SK-N-SH (cell line): ENCODE data around the gene TMEM51. TPM values are rescaled to one million over a fixed set of nuclear protein-coding genes. Genes with fewer than 3 reads are reported as not detected.

ENCODE experiments used
- CTCF ChIA-PET: fragments of 300-600, 350-600 bp; formaldehyde crosslinking; extraction: SDS; loops from one replicate; lab custom pipeline; 2021; lab: Yijun Ruan, JAX
- POLR2A ChIA-PET: fragments of 350-600 bp; sonication (Branson Sonifier 250); formaldehyde crosslinking; extraction: SDS; loops from one replicate; lab custom pipeline; 2020; ENCODE audit warnings: antibody characterized with exemption, inconsistent platforms; lab: Yijun Ruan, JAX
- DNase-seq: peaks from one replicate; pipeline ENCODE4 v3.0.0; 2012
- H2AFZ ChIP-seq: fragments of 200-600 bp; sonication (generic); 2 replicates; pipeline ENCODE4 v1.8.1; 2016; ENCODE audit warnings: antibody characterized with exemption, mild to moderate bottlenecking, low read depth
- H3F3A ChIP-seq: fragments of 200-600 bp; sonication (generic); replicated peaks from 2 replicates; pipeline ENCODE3; 2016; ENCODE audit warnings: antibody characterized with exemption, mild to moderate bottlenecking; ENCODE audit not compliant: insufficient read depth
- H3K27ac ChIP-seq, 2 experiments: fragments of 200-500 bp in 1 of 2; fragments of 200-600 bp in 1 of 2; sonication (Bioruptor generic) in 1 of 2; sonication (generic), shearing (Covaris generic) in 1 of 2; 2 replicates each; pipeline versions ENCODE4 v1.5.1 to v1.6.1; 2014 to 2016; ENCODE audit warnings: low read depth in 2 of 2, inconsistent platforms in 1 of 2, low read length in 1 of 2, mild to moderate bottlenecking in 1 of 2, mixed read lengths in 1 of 2
- H3K27me3 ChIP-seq: fragments of 200-600 bp; sonication (generic), shearing (Covaris generic); 2 replicates; pipeline ENCODE4 v1.6.1; 2016; ENCODE audit warnings: mixed run types; ENCODE audit not compliant: insufficient read depth
- H3K36me3 ChIP-seq, 2 experiments: fragments of 200-500 bp in 1 of 2; fragments of 200-600 bp in 1 of 2; sonication (Bioruptor generic) in 1 of 2; sonication (generic) in 1 of 2; replicated peaks in 1 of 2; 2 replicates each; pipeline versions ENCODE3 to v1.5.1; 2014 to 2016; ENCODE audit warnings: low read length in 1 of 2, mild to moderate bottlenecking in 1 of 2; ENCODE audit not compliant: insufficient read depth in 2 of 2, control insufficient read depth in 1 of 2
- H3K4me1 ChIP-seq, 2 experiments: fragments of 200-500 bp in 1 of 2; fragments of 200-600 bp in 1 of 2; sonication (Bioruptor generic) in 1 of 2; sonication (generic), shearing (Covaris generic) in 1 of 2; 2 replicates each; pipeline versions ENCODE4 v1.5.1 to v1.6.1; 2014 to 2016; ENCODE audit warnings: low read depth in 1 of 2, low read length in 1 of 2, mixed run types in 1 of 2; ENCODE audit not compliant: insufficient read depth in 2 of 2, control insufficient read depth in 1 of 2
- H3K4me2 ChIP-seq: fragments of 200-600 bp; sonication (generic), shearing (Covaris generic); 2 replicates; pipeline ENCODE4 v1.6.1; 2017; ENCODE audit warnings: mixed run types
- H3K4me3 ChIP-seq, 2 experiments: fragments of 200-500 bp in 1 of 2; fragments of 200-600 bp in 1 of 2; sonication (Bioruptor generic) in 1 of 2; sonication (generic), shearing (Covaris generic) in 1 of 2; 2 replicates each; pipeline versions ENCODE4 v1.5.1 to v1.8.1; 2014 to 2016; ENCODE audit warnings: low read depth in 2 of 2, inconsistent platforms in 1 of 2, low read length in 1 of 2, mild to moderate bottlenecking in 1 of 2, mixed read lengths in 1 of 2, moderate library complexity in 1 of 2
- H3K79me2 ChIP-seq: fragments of 200-600 bp; sonication (generic); 2 replicates; pipeline ENCODE4 v1.8.1; 2017; ENCODE audit warnings: mild to moderate bottlenecking; ENCODE audit not compliant: insufficient read depth
- H3K9ac ChIP-seq: fragments of 200-600 bp; sonication (generic); 2 replicates; pipeline ENCODE4 v1.6.1; 2017; ENCODE audit warnings: mixed run types
- H3K9me2 ChIP-seq: fragments of 200-600 bp; sonication (generic); 2 replicates; pipeline ENCODE4 v1.6.1; 2017; ENCODE audit warnings: mixed run types
- H3K9me3 ChIP-seq: fragments of 200-600 bp; sonication (generic); 2 replicates; pipeline ENCODE4 v1.6.1; 2017; ENCODE audit warnings: mixed run types, mild to moderate bottlenecking, moderate library complexity
- H4K20me1 ChIP-seq: fragments of 200-600 bp; sonication (generic); 2 replicates; pipeline ENCODE4 v1.6.1; 2017; ENCODE audit warnings: mild to moderate bottlenecking, mixed run types; ENCODE audit not compliant: insufficient read depth
- ELF1 ChIP-seq: IDR thresholded peaks from 2 replicates; pipeline ENCODE4 v1.4.0; 2012
- EP300 ChIP-seq, 2 experiments: IDR thresholded peaks; 2 replicates each; pipeline versions ENCODE4 v1.4.0 to v1.6.1; 2012; ENCODE audit warnings: borderline replicate concordance in 1 of 2, low read depth in 1 of 2, low read length in 1 of 2
- EZH2phosphoT487 ChIP-seq: fragments of 200-600 bp; sonication (generic); IDR thresholded peaks from 2 replicates; pipeline ENCODE4 v1.6.1; 2017; ENCODE audit warnings: low read depth, mixed run types, mild to moderate bottlenecking, antibody characterized with exemption, moderate library complexity, borderline replicate concordance
- FOXJ3 ChIP-seq: sonication (generic); formaldehyde crosslinking; IDR thresholded peaks from 2 replicates; pipeline ENCODE4 v1.5.1; 2020; ENCODE audit warnings: mild to moderate bottlenecking, missing genetic modification reagents
- FOXM1 ChIP-seq: IDR thresholded peaks from 2 replicates; pipeline ENCODE4 v1.4.0; 2012; ENCODE audit warnings: low read depth, mild to moderate bottlenecking
- GABPA ChIP-seq: IDR thresholded peaks from 2 replicates; pipeline ENCODE4 v1.4.0; 2012; ENCODE audit warnings: low read depth, mild to moderate bottlenecking
- JUND ChIP-seq: IDR thresholded peaks from 2 replicates; pipeline ENCODE4 v1.4.0; 2012
- MAX ChIP-seq: IDR thresholded peaks from 2 replicates; pipeline ENCODE4 v1.4.0; 2012; ENCODE audit warnings: low read depth
- MXI1 ChIP-seq: IDR thresholded peaks from 2 replicates; pipeline ENCODE4 v1.6.1; 2012; ENCODE audit warnings: mild to moderate bottlenecking, low read depth, low read length, improper control_type of control experiment
- NFIC ChIP-seq: IDR thresholded peaks from 2 replicates; pipeline ENCODE4 v1.4.0; 2012; ENCODE audit warnings: borderline replicate concordance
- POLR2AphosphoS5 ChIP-seq: IDR thresholded peaks from 2 replicates; pipeline ENCODE4 v1.6.1; 2012; ENCODE audit warnings: low read depth, low read length
- RFX5 ChIP-seq: IDR thresholded peaks from 2 replicates; pipeline ENCODE4 v1.6.1; 2012; ENCODE audit warnings: mild to moderate bottlenecking, improper control_type of control experiment, low read length
- TEAD4 ChIP-seq: IDR thresholded peaks from 2 replicates; pipeline ENCODE4 v1.4.0; 2012; ENCODE audit warnings: mild to moderate bottlenecking, borderline replicate concordance; ENCODE audit not compliant: insufficient read depth
- USF2 ChIP-seq: fragments of 150-350 bp; IDR thresholded peaks from 2 replicates; pipeline ENCODE4 v1.6.1; 2017; ENCODE audit warnings: antibody characterized with exemption, low read length, low read depth, borderline replicate concordance
- ZBTB33 ChIP-seq: IDR thresholded peaks from 2 replicates; pipeline ENCODE4 v1.4.0; 2012; ENCODE audit warnings: low read depth, borderline replicate concordance
- WGBS: methylation state at CpG from one replicate; pipeline ENCODE4 v1.1.6; 2017; ENCODE audit warnings: low lambda C conversion rate; 5-methylcytosine and 5-hydroxymethylcytosine counted together
- polyA plus RNA-seq, 3 experiments: library from polyadenylated mRNA; depleted of rRNA; stranded (reverse); fragments of >200 nt; gene quantifications; 2 replicates each; pipeline ENCODE4 v1.2.3, GENCODE V29; 2012

TMEM51 gene
- polyA plus RNA-seq, 1 of the 3 experiments (the other 2 are of a cell fraction), result 25.6 TPM

- no peaks in the 10 kb centered on the region for H3F3A ChIP-seq
- no peak overlapping the region for H3K4me2 ChIP-seq
- no peak overlapping the region for H3K9ac ChIP-seq
- H3K36me3 ChIP-seq, result no peaks in the 10 kb centered on the region
- TF ChIP-seq MXI1, result no peak
- no peak for TF ChIP-seq TEAD4
- no peak for TF ChIP-seq MAX
- no peak for TF ChIP-seq FOXM1
- no peak for TF ChIP-seq NFIC
- TF ChIP-seq ELF1, result no peak
- TF ChIP-seq POLR2AphosphoS5, result no peak
- TF ChIP-seq FOXJ3 (CRISPR knock-in tag), result no peak
- no peak for TF ChIP-seq EP300 (IDR thresholded peaks at IDR 0.05; ENCODE audit: borderline replicate concordance in 1 of 2, low read depth in 1 of 2, low read length in 1 of 2)
- TF ChIP-seq USF2, result no peak
- no peak for TF ChIP-seq ZBTB33
- TF ChIP-seq RFX5, result no peak
- TF ChIP-seq JUND, result no peak
- TF ChIP-seq GABPA, result no peak
- TF ChIP-seq EZH2phosphoT487, result no peak
- H3K9me3 ChIP-seq, result no peaks in the 10 kb centered on the region
- no peak for DNase-seq
- no peaks in the 10 kb centered on the region for H3K79me2 ChIP-seq
- H3K4me3 ChIP-seq, result no peak overlapping the region
- H3K4me1 ChIP-seq, result peaks cover 0 to 7% of the 10 kb centered on the region in 2 experiments; a peak in 1 of 4 replicates
- CTCF ChIA-PET, result interaction anchor here (0.7 to 1.4 kb wide), 4 partner anchors 15 to 1174 kb away, joined by 3 to 4 read pairs (median 4); no protein-coding TSS in a partner anchor
- no peaks in the 10 kb centered on the region for H3K9me2 ChIP-seq
- H3K27ac ChIP-seq, result no peak overlapping the region
- WGBS, result 83% methylated on average over 14 of the region's 14 CpGs
- no peaks in the 10 kb centered on the region for H4K20me1 ChIP-seq
- no peak overlapping the region for H2AFZ ChIP-seq
- no peaks in the 10 kb centered on the region; the same call in 1 of the 2 replicates for H3K27me3 ChIP-seq
- POLR2A ChIA-PET, result no interaction called here
Observed at GRCh38 chr1:15251857-15252835, 98.6 kb downstream of the TMEM51 start.
